Gastroesophageal sphincter (tissue), 4 donors: ENCODE measurements around the gene TIMMDC1. TPM values are rescaled to one million over a fixed set of nuclear protein-coding genes. Genes with fewer than 3 reads are reported as not detected.
A peak's percentile ranks its signal among the peaks of the same experiment; 100 is the strongest.

Source experiments
- ATAC-seq: fragments of 150-250 bp; one replicate; pipeline ENCODE4 v1.9.1; 2016; ENCODE audit warnings: mild to moderate bottlenecking, moderate library complexity
- H3K27ac ChIP-seq, 4 donors: fragments of 200-600 bp; sonication (generic) in 3 of 4; 1 replicate in 3 of 4; 2 replicates in 1 of 4; pipeline ENCODE4 v1.5.1; 2016 to 2019
- H3K27me3 ChIP-seq: fragments of 200-600 bp; sonication (generic); one replicate; pipeline ENCODE4 v1.5.1; 2019
- H3K36me3 ChIP-seq, 2 donors: fragments of 200-600 bp; sonication (generic); one replicate each; pipeline ENCODE4 v1.5.1; 2019; ENCODE audit warnings: control low read depth in 1 of 2
- H3K4me1 ChIP-seq, 3 donors: fragments of 200-600 bp; sonication (generic); 1 replicate in 2 of 3; 2 replicates in 1 of 3; pipeline ENCODE4 v1.5.1; 2016 to 2019; ENCODE audit warnings: control low read depth in 2 of 3
- H3K4me3 ChIP-seq, 2 donors: fragments of 200-600 bp; sonication (generic); one replicate each; pipeline ENCODE4 v1.5.1; 2019; ENCODE audit warnings: mild to moderate bottlenecking in 1 of 2, moderate library complexity in 1 of 2
- H3K9me3 ChIP-seq, 3 donors: fragments of 200-600 bp; sonication (generic); one replicate each; pipeline ENCODE4 v1.5.1; 2017 to 2019; ENCODE audit warnings: control low read depth in 2 of 3
- EP300 ChIP-seq: sonication (generic); formaldehyde crosslinking; IDR thresholded peaks from one replicate; pipeline ENCODE4 v1.6.1; 2017; ENCODE audit warnings: antibody characterized with exemption, mild to moderate bottlenecking
- POLR2A ChIP-seq, 2 donors: fragments of 450-650 bp; IDR thresholded peaks; one replicate each; pipeline ENCODE4 v1.6.1; 2017; ENCODE audit warnings: antibody characterized with exemption in 2 of 2, mild to moderate bottlenecking in 2 of 2, moderate library complexity in 1 of 2
- POLR2AphosphoS5 ChIP-seq: sonication (generic); formaldehyde crosslinking; IDR thresholded peaks from one replicate; pipeline ENCODE4 v1.6.1; 2017; ENCODE audit warnings: antibody characterized with exemption
- WGBS, 2 donors: methylation state at CpG; one replicate each; pipeline ENCODE4 v1.1.5; 2018; ENCODE audit warnings: low coverage in 1 of 2; 5-methylcytosine and 5-hydroxymethylcytosine counted together
- total RNA-seq, 4 donors: library from RNA; depleted of rRNA; stranded (reverse); fragments of >200 nt; gene quantifications; one replicate each; pipeline ENCODE4 v1.1.0, GENCODE V29; 2016
- TF ChIP-seq, protein P1 (sequence below), 4 experiments: fragments of 200-600 bp in 2 of 4; fragments of 450-650 bp in 2 of 4; sonication (generic) in 1 of 4; IDR thresholded peaks; one replicate each; pipeline ENCODE4 v1.5.1; 2017 to 2019; ENCODE audit warnings: antibody characterized with exemption in 4 of 4, mild to moderate bottlenecking in 2 of 4, moderate library complexity in 2 of 4

The TIMMDC1 gene
- total RNA-seq, 4 donors from 2014 or later: 43.9 to 65.7 (median 52.2) TPM

DNA sequence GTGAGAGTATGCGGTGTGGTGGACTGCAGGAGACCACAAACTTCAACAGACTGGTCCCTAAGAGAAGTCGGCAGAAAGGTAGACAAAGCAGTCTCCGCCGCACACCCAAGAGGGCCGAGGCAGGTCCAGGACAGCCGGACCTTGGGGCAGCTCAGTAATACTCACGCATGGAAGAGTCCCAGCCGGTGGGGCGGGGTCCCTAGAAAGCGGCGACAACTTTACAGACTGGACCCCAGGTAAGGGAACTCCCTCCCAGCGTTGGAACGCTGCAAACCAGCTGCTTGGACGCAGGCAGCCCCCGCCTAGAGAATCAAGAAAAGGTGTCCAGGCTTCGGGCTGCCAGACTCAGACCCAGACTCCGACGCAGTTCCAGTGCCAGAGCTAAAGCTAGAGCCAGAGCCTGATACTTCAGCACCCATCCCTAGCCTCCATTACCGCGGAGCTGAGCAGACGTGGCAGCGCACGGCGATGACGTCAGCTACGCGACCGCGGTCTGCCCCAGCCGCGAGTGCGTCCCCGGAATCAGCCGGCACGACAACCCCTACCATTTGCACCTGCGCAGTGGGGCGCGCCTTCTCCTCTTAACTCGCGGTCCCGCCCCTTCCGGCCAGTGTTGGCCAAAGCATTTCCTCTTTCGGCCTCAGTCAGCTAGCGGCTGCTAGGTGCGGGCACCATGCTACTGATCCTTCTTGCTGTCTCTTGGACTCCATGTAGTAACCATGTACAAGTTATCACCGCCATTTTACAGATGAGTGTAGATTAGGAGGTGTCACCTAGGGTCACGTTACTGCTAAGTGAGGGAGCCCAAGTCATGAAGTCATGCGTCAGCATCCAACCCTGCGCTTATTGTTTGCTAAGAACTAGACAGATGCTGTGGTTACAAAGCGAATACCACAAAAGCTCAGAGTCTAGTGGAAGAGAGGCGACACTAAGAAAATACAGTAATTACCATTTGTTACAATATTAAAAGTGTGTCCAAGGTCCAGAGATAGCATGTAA lies 34.9 kb upstream of the TIMMDC1 start, which contains the start of gene TMEM39A:
Gene TMEM39A (minus strand): TSS at position 445 of the 999 bp plus-strand sequence. CDS start 1,541 bp downstream, outside the sequence.
- Histone ChIP-seq H3K9me3 (no peaks in the 10 kb centered on the region), H3K36me3 (peaks cover 0 to 36% of the 10 kb centered on the region in 2 donors), H3K4me1 (peaks cover 6 to 40% (median 19%) of the 10 kb centered on the region in 3 donors), H3K27ac (peak within 1 kb of the TSS; percentile 73 to 88 (median 84)), H3K27me3 (no peaks in the 10 kb centered on the region), H3K4me3 (peak within 1 kb of the TSS; percentile 75 to 83)
- WGBS, 2 donors: 10 to 19% methylated on average over 5 to 19 of the region's 51 CpGs
- peak; percentile 100 for ATAC-seq
- TF ChIP-seq EP300 (no peak), POLR2AphosphoS5 (peak; percentile 98), POLR2A (IDR thresholded peaks at IDR 0.05) (peak; percentile 75 to 89)
- TF ChIP-seq, protein P1, sequence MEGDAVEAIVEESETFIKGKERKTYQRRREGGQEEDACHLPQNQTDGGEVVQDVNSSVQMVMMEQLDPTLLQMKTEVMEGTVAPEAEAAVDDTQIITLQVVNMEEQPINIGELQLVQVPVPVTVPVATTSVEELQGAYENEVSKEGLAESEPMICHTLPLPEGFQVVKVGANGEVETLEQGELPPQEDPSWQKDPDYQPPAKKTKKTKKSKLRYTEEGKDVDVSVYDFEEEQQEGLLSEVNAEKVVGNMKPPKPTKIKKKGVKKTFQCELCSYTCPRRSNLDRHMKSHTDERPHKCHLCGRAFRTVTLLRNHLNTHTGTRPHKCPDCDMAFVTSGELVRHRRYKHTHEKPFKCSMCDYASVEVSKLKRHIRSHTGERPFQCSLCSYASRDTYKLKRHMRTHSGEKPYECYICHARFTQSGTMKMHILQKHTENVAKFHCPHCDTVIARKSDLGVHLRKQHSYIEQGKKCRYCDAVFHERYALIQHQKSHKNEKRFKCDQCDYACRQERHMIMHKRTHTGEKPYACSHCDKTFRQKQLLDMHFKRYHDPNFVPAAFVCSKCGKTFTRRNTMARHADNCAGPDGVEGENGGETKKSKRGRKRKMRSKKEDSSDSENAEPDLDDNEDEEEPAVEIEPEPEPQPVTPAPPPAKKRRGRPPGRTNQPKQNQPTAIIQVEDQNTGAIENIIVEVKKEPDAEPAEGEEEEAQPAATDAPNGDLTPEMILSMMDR (IDR thresholded peaks at IDR 0.05): peak in 3 of 4 experiments; percentile 26 to 52 (median 45)

DNA sequence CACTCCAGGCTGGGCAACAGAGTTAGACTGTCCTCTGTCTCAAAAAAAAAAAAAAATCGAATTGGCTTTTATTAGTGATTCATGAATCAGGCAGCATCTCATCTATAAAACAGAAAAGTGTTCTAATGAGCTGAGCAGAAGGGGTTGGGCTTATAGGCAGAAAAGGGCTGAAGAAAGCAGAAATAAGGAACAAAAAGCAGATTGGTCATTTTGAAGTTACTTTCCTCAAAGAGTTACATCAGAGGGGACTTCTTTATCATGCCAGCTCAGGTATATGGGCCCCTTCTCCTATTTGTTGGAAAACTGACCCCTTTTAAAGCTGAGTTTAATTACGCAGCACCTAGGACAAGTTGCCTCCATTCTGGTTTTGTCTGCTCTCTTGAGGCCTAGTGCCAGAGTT lies 30.3 kb upstream of the TIMMDC1 start:
- no peak overlapping the region for H3K4me3 ChIP-seq
- 79 to 86% methylated on average over 1 to 2 of the region's 2 CpGs for WGBS, 2 donors
- peak overlapping the region in 1 of 4 donors; percentile 86 for H3K27ac ChIP-seq
- peaks cover 0 to 27% (median 8%) of the 10 kb centered on the region in 3 donors for H3K4me1 ChIP-seq
- no peak for ATAC-seq
- H3K27me3 ChIP-seq: no peaks in the 10 kb centered on the region
- no peaks in the 10 kb centered on the region for H3K9me3 ChIP-seq
- H3K36me3 ChIP-seq: peaks cover 0 to 23% of the 10 kb centered on the region in 2 donors
- TF ChIP-seq EP300 (no peak), POLR2A (IDR thresholded peaks at IDR 0.05) (no peak), POLR2AphosphoS5 (no peak)
- TF ChIP-seq, protein P1 (IDR thresholded peaks at IDR 0.05): no peak

DNA sequence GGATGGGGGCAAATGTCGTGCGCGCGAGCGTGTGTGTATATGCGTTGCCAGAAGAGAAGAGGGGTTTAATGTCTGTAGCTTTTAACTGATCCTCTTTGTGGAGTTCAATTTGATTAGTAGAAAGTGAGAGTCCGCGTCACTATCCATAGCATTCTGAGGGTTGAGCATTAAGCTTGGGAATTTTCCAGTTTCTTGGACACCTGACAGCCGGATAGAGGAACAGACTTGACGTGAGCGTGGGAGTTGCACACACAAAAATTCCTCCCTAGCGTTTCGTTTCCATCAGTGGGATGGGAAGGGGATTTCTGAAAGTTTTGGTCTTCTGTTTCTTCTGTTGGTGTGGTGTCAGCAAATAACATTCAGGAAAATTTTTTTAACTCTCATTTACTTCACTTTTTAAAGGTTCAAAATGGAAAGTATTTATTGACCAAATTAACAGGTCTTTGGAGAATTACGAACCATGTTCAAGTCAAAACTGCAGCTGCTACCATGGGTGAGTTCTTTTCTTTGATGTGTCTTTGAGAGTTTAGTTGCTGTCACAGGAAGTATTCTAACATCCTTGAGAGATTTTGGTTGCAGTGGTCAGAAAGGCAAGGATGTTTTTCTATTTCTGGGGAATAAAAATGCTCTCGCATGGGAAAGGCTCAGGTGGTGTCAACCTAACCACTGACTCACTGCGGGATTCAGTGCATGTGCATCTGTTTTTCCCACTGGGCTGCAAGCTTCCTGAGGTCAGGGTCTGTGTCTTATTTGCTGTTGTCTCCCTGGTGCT lies 28.7 kb upstream of the TIMMDC1 start:
- Histone ChIP-seq H3K4me3 (peak overlapping the region; percentile 77 to 84), H3K27ac (peak overlapping the region in 3 of 4 donors; percentile 70 to 86 (median 80)), H3K9me3 (no peaks in the 10 kb centered on the region), H3K36me3 (peaks cover 0 to 38% of the 10 kb centered on the region in 2 donors), H3K4me1 (peaks cover 0 to 22% (median 4%) of the 10 kb centered on the region in 3 donors), H3K27me3 (no peaks in the 10 kb centered on the region)
- WGBS, 2 donors: 4 to 20% methylated on average over 11 to 14 of the region's 16 CpGs
- TF ChIP-seq POLR2AphosphoS5: no peak
- TF ChIP-seq, protein P1 (IDR thresholded peaks at IDR 0.05): no peak
- TF ChIP-seq POLR2A (IDR thresholded peaks at IDR 0.05): no peak
- TF ChIP-seq EP300: no peak
- ATAC-seq: no peak

DNA sequence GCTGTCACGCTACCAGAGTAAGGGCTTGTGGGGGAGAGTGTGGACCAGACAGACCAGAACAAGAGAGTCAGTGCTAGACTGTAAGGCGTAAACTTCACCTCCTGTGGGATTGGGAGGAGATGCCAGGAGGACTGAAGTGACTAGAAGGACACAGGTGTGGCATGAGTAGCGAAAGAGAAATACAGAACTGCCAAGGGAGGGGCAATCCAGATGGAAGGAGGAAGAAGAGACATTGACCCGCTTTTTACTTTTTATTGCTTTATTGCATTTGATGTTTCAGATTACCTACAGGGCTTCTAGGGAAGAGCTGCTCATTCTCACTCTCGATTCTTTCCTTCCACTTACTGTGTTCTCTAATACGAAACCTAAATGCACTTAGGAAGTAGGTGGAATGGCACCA lies 27.5 kb upstream of the TIMMDC1 start:
- Histone ChIP-seq H3K4me3 (no peak overlapping the region), H3K27ac (no peak overlapping the region), H3K27me3 (no peaks in the 10 kb centered on the region), H3K36me3 (peaks cover 0 to 51% of the 10 kb centered on the region in 2 donors), H3K4me1 (peaks cover 0 to 22% (median 4%) of the 10 kb centered on the region in 3 donors), H3K9me3 (no peaks in the 10 kb centered on the region)
- WGBS, 2 donors: 98 to 100% methylated on average over 3 to 5 of the region's 6 CpGs
- no peak for ATAC-seq
- TF ChIP-seq, protein P1 (IDR thresholded peaks at IDR 0.05): no peak
